Measurements from ENCODE around the gene NTHL1.

GRCh38 chr16:2066139-2066538 is 18.5 kb upstream of the NTHL1 start:
- TF ChIP-seq, protein P1, sequence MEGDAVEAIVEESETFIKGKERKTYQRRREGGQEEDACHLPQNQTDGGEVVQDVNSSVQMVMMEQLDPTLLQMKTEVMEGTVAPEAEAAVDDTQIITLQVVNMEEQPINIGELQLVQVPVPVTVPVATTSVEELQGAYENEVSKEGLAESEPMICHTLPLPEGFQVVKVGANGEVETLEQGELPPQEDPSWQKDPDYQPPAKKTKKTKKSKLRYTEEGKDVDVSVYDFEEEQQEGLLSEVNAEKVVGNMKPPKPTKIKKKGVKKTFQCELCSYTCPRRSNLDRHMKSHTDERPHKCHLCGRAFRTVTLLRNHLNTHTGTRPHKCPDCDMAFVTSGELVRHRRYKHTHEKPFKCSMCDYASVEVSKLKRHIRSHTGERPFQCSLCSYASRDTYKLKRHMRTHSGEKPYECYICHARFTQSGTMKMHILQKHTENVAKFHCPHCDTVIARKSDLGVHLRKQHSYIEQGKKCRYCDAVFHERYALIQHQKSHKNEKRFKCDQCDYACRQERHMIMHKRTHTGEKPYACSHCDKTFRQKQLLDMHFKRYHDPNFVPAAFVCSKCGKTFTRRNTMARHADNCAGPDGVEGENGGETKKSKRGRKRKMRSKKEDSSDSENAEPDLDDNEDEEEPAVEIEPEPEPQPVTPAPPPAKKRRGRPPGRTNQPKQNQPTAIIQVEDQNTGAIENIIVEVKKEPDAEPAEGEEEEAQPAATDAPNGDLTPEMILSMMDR (IDR thresholded peaks at IDR 0.05; ENCODE audit: borderline replicate concordance, extremely low read depth, low read length, poor library complexity, severe bottlenecking), result no peak
- TF ChIP-seq EZH2 (IDR thresholded peaks at IDR 0.05; ENCODE audit: borderline replicate concordance, low read depth, low read length, severe bottlenecking), result no peak

All from DND-41 (cell line).